Measurements from ENCODE around the gene C16orf82.

- TF ChIP-seq, protein P1, sequence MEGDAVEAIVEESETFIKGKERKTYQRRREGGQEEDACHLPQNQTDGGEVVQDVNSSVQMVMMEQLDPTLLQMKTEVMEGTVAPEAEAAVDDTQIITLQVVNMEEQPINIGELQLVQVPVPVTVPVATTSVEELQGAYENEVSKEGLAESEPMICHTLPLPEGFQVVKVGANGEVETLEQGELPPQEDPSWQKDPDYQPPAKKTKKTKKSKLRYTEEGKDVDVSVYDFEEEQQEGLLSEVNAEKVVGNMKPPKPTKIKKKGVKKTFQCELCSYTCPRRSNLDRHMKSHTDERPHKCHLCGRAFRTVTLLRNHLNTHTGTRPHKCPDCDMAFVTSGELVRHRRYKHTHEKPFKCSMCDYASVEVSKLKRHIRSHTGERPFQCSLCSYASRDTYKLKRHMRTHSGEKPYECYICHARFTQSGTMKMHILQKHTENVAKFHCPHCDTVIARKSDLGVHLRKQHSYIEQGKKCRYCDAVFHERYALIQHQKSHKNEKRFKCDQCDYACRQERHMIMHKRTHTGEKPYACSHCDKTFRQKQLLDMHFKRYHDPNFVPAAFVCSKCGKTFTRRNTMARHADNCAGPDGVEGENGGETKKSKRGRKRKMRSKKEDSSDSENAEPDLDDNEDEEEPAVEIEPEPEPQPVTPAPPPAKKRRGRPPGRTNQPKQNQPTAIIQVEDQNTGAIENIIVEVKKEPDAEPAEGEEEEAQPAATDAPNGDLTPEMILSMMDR (IDR thresholded peaks at IDR 0.05): no peak
- no peak for TF ChIP-seq POLR2A (IDR thresholded peaks at IDR 0.05)
These were observed 14.7 kb upstream of the C16orf82 start for GRCh38 chr16:27052007-27052406.
